H7 (cell line): ENCODE results near the gene CMBL. TPM values are rescaled to one million over a fixed set of nuclear protein-coding genes. Genes with fewer than 3 reads are reported as not detected.
A peak's percentile ranks its signal among the peaks of the same experiment; 100 is the strongest.
"Not testable (repeated sequence)": the region's sequence is repeated elsewhere in the genome, so short reads cannot be mapped to it uniquely, and the experiment has no call there.

ENCODE experiments used
- DNase-seq: peaks from one replicate; pipeline ENCODE4 v3.0.0; 2012
- H3K27me3 ChIP-seq: 2 replicates; pipeline ENCODE4 v1.6.0; 2011; ENCODE audit warnings: mild to moderate bottlenecking, low read length; ENCODE audit not compliant: control insufficient read depth, insufficient read depth
- H3K36me3 ChIP-seq: replicated peaks from 2 replicates; pipeline ENCODE4 v1.5.1; 2011; ENCODE audit warnings: low read length; ENCODE audit not compliant: control insufficient read depth, insufficient read depth
- H3K4me3 ChIP-seq: 2 replicates; pipeline ENCODE4 v1.5.1; 2011; ENCODE audit warnings: low read depth, mild to moderate bottlenecking, control low read depth, low read length, moderate library complexity; ENCODE audit not compliant: insufficient read depth
- total RNA-seq: library from RNA; depleted of rRNA; stranded (reverse); fragments of >200 nt; shearing (Covaris generic); gene quantifications from 2 replicates; pipeline ENCODE4 v1.2.3, GENCODE V29; 2014

CMBL gene
- total RNA-seq, 1 experiment from 2014 or later, result 5.3 TPM

- Histone ChIP-seq H3K27me3 (no peaks in the 10 kb centered on the region), H3K36me3 (peaks cover 23% of the 10 kb centered on the region), H3K4me3 (peak overlapping the region; percentile 98)
- DNase-seq, result no peak
These were observed 56.3 kb downstream of the CMBL start for GRCh38 chr5:10251405-10251804.

DNA sequence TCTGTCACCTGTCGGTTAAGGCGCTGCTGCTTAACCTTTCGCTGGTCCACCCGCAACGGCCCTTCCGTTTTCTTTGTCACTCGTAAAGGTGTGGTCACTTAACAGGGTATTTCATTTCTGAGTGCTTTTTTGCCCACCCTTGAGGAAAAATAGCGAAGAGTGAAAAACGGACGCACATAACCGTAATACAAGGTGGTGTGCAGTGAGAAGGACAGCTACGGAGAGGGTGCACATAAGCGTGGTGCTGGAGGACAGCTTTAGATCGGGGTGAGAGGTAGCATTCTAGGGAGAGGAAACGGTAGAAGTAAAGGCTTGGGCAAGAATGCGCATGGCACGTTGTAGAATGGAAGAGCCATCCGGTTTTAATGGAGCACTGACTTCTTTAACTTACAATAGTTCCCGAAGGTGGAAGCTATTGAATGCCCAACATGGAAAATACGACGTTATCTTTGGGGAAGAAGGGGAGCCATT lies 56.9 kb downstream of the CMBL start:
- Histone ChIP-seq H3K36me3 (peaks cover 17% of the 10 kb centered on the region), H3K4me3 (peak overlapping the region; percentile 98), H3K27me3 (no peaks in the 10 kb centered on the region)
- DNase-seq, result peak; percentile 42

- Histone ChIP-seq H3K4me3 (peak within 1 kb of the TSS; percentile 98), H3K27me3 (no peaks in the 10 kb centered on the region), H3K36me3 (peaks cover 14% of the 10 kb centered on the region)
- peak; percentile 93 for DNase-seq
These were observed 57.5 kb downstream of the CMBL start, which contains the start of gene CCT5 for GRCh38 chr5:10249948-10250805. TSS of gene CCT5 (plus strand) at chr5:10250280. CDS start at chr5:10250341, 61 bp downstream.

DNA sequence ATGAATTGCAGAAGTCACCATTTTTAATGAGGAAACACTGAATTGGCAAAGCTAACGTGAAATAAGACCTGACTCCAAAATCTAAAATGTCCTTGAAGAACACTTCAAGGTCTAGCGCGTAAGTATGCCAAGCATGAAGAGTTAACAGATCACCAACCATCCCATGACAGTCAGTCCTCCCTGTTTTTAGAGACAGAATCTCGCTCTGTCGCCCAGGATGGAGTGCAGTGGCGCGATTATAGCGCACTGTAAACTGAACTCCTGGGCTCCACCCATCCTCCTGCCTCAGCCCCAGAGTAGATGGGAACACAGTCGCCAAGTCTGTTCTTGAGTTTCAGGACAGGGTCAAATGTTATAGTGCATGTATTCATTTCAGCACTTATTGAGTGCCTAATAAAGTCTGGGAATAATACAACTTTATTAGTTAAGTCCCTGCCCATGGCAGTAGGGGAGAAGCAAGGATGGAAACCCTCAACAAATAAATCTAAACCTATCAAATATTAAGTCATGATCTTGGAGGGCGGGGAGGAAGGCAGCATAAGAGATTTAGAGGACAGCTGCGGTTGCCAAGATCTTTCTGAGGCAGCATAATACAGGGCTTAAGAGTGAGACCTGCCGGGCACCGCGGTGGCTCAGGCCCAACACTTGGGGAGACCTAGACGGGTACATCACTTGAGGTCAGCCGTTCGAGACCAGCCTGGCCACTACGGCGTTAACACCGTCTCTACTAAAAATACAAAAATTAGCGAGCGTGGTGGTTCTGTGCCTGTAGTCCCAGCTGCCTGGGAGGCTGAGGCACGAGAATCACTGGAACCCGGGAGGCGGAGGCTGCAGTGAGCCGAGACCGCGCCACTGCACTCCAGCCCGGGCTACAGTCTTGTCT lies 59.1 kb downstream of the CMBL start:
- Histone ChIP-seq H3K27me3 (no peaks in the 10 kb centered on the region), H3K4me3 (peak overlapping the region; percentile 98), H3K36me3 (peaks cover 7% of the 10 kb centered on the region)
- DNase-seq, result no peak

DNA sequence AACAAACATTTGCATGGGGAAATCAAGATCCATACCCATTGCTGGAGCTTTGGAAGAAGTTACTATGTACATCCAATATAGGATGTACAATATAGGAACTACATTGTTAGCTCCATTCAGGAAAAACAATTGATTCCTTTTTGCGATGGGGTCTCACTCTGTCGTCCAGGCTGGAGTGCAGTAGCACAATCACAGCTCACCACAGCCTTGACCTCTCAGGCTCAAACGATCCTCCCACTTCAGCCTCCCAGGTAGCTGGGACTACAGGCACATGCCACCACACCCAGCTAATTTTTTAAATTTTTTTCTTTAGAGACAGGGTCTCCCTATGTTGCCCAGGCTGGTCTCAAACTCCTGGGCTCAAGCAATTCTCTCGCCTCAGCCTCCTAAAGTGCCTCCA lies 60.5 kb downstream of the CMBL start:
- H3K36me3 ChIP-seq, DNase-seq, H3K27me3 ChIP-seq, H3K4me3 ChIP-seq: not testable (repeated sequence)

- Histone ChIP-seq H3K4me3 (no peak overlapping the region), H3K27me3 (no peaks in the 10 kb centered on the region)
- DNase-seq, result no peak
These were observed 60.9 kb downstream of the CMBL start for GRCh38 chr5:10246761-10247160.

DNA sequence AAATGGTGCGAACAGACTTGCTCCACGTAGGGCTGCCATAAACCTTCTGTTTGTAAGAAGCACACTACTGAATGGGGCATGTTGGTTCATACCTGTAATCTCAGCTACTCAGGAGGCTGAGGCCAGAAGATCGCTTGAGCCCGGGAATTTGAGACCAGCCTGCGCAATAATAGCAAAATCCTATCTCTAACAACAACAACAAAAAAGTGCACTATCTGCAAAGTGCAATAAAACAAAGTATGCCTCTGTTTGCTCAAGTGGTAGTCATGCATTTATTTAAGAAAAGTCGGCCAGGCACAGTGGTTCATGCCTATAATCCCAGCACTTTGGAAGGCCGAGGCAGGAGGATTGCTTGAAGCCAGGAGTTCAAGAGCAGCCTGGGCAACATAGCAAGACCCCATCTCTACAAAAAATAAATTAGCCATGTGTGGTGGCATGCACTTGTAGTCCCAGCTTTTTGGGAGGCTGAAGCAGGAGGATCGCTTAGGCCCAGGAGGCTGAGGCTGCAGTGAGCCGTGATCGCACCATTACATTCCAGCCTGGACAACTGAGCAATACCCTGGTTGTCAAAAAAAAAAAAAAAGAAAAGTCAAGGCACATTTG lies 63.3 kb downstream of the CMBL start:
- Histone ChIP-seq H3K27me3 (no peaks in the 10 kb centered on the region), H3K36me3 (no peaks in the 10 kb centered on the region), H3K4me3 (no peak overlapping the region)
- no peak for DNase-seq

More at GRCh38 chr5:10246761-10247160, 60.9 kb downstream of the CMBL start:
- peaks cover under 1% of the 10 kb centered on the region; the same call in 1 of the 2 replicates for H3K36me3 ChIP-seq

GRCh38 chr5:10243660-10244240 lies 64.0 kb downstream of the CMBL start:
- no peaks in the 10 kb centered on the region for H3K36me3 ChIP-seq
- no peak for DNase-seq
- H3K4me3 ChIP-seq, result no peak overlapping the region

DNA sequence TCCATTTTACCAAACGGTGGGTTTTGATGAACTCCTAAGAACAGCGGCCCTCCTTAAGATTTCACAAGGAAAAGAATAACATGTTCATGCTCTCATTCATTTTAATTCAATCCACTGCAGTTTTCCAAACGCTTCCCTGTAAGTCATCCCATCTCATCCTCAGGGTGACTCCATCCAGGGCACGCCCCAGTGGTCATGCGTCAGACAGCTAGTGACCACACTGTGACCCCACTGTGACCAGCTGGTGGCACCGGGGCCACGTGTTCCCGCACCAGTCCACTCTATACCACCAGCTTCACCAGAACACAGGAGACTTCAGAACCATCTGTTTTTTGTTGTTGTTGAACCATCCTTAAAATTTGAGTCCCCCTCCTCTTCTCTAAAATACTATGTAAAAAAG lies 72.4 kb downstream of the CMBL start:
- Histone ChIP-seq H3K27me3 (no peaks in the 10 kb centered on the region), H3K36me3 (no peaks in the 10 kb centered on the region; the same call in 1 of the 2 replicates), H3K4me3 (no peak overlapping the region)
- no peak for DNase-seq

More at GRCh38 chr5:10243660-10244240, 64.0 kb downstream of the CMBL start:
- H3K27me3 ChIP-seq, result no peaks in the 10 kb centered on the region

GRCh38 chr5:10233505-10233904 lies 74.2 kb downstream of the CMBL start:
- Histone ChIP-seq H3K27me3 (no peaks in the 10 kb centered on the region), H3K36me3 (no peaks in the 10 kb centered on the region; the same call in 1 of the 2 replicates), H3K4me3 (no peak overlapping the region)
- peak; percentile 56 for DNase-seq

- no peaks in the 10 kb centered on the region; the same call in 1 of the 2 replicates for H3K36me3 ChIP-seq
- H3K4me3 ChIP-seq, result no peak overlapping the region
- H3K27me3 ChIP-seq, result no peaks in the 10 kb centered on the region
- no peak for DNase-seq
These were observed 74.7 kb downstream of the CMBL start for GRCh38 chr5:10233011-10233410.

DNA sequence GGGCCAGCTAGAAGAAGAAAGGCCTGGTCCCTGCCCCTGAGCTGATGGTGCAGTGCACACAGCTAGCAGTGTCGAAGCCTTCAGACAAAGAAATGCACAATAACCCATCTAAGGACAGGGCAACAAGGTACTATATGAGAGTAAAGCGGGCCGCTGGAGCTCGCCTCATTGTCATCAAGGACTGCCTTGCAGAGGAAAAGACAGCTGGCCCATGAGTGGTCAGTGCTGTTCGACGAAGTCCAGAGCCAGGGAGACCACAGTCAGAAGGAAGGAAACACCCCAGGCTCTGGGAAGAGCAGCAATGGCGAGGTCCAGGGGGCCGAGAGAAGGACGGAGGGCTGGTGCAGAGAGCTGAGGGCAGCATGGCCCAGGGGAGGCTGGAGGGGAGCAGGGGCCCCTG lies 75.3 kb downstream of the CMBL start:
- no peak overlapping the region for H3K4me3 ChIP-seq
- no peaks in the 10 kb centered on the region for H3K27me3 ChIP-seq
- H3K36me3 ChIP-seq, result no peaks in the 10 kb centered on the region; the same call in 1 of the 2 replicates
- DNase-seq, result no peak

GRCh38 chr5:10229306-10230048 lies 78.2 kb downstream of the CMBL start:
- no peak for DNase-seq

More at GRCh38 chr5:10229306-10230048, 78.2 kb downstream of the CMBL start:
- no peak overlapping the region for H3K4me3 ChIP-seq
- no peaks in the 10 kb centered on the region; the same call in 1 of the 2 replicates for H3K36me3 ChIP-seq
- no peaks in the 10 kb centered on the region for H3K27me3 ChIP-seq
